ENCODE measurements around the gene BLVRA. TPM values are rescaled to one million over a fixed set of nuclear protein-coding genes. Genes with fewer than 3 reads are reported as not detected.
"Not testable (repeated sequence)": the region's sequence is repeated elsewhere in the genome, so short reads cannot be mapped to it uniquely, and the experiment has no call there.

Gene BLVRA
- total and polyA plus RNA-seq, 2 experiments from 2014 or later = 21.0 to 34.2 TPM

GRCh38 chr7:43771128-43771527 is 12.6 kb downstream of the BLVRA start:
- Histone ChIP-seq H3K27me3 (no peaks in the 10 kb centered on the region), H3K4me1 (ENCODE audit: insufficient read depth) (no peaks in the 10 kb centered on the region), H3K9me3 (ENCODE audit: low read depth) (no peaks in the 10 kb centered on the region), H4K20me1 (ENCODE audit: insufficient read depth, poor library complexity, severe bottlenecking) (no peaks in the 10 kb centered on the region), H2AFZ (no peak overlapping the region), H3K27ac (no peak overlapping the region), H3K4me2 (no peak overlapping the region), H3K36me3 (replicated peaks; ENCODE audit: insufficient read depth, low read depth) (no peaks in the 10 kb centered on the region), H3K4me3 (no peak overlapping the region), H3K9me2 (replicated peaks; ENCODE audit: insufficient read depth) (no peaks in the 10 kb centered on the region), H3K79me2 (no peaks in the 10 kb centered on the region)
- 55% methylated on average over 3 of the region's 3 CpGs for WGBS (ENCODE audit: low lambda C conversion rate, missing lambda C conversion rate)
- TF ChIP-seq EZH2 (IDR thresholded peaks at IDR 0.05; ENCODE audit: borderline replicate concordance) (no peak), CTCF (IDR thresholded peaks at IDR 0.05; ENCODE audit: poor library complexity) (no peak), EZH2phosphoT487 (IDR thresholded peaks at IDR 0.05; ENCODE audit: low read depth, severe bottlenecking, unreplicated experiment) (no peak)
- DNase-seq (ENCODE audit: low spot score) = no peak

GRCh38 chr7:43771573-43771972 is 13.1 kb downstream of the BLVRA start:
- no peak overlapping the region for H2AFZ ChIP-seq
- no peaks in the 10 kb centered on the region for H3K36me3 ChIP-seq (replicated peaks; ENCODE audit: insufficient read depth, low read depth)
- DNase-seq (ENCODE audit: low spot score) = no peak

GRCh38 chr7:43773268-43773667 is 14.8 kb downstream of the BLVRA start:
- not testable (repeated sequence) for H3K4me3 ChIP-seq; H3K27ac ChIP-seq; H3K9me3 ChIP-seq (ENCODE audit: low read depth); H3K4me2 ChIP-seq; H3K4me1 ChIP-seq (ENCODE audit: insufficient read depth); H3K36me3 ChIP-seq (replicated peaks; ENCODE audit: insufficient read depth, low read depth); H3K79me2 ChIP-seq; H4K20me1 ChIP-seq (ENCODE audit: insufficient read depth, poor library complexity, severe bottlenecking); H3K27me3 ChIP-seq; H2AFZ ChIP-seq; DNase-seq (ENCODE audit: low spot score); H3K9me2 ChIP-seq (replicated peaks; ENCODE audit: insufficient read depth)
- 85% methylated on average over 6 of the region's 6 CpGs for WGBS (ENCODE audit: low lambda C conversion rate, missing lambda C conversion rate)

More at GRCh38 chr7:43771573-43771972, 13.1 kb downstream of the BLVRA start:
- Histone ChIP-seq H3K4me1 (ENCODE audit: insufficient read depth) (no peaks in the 10 kb centered on the region), H3K4me2 (no peak overlapping the region), H3K9me3 (ENCODE audit: low read depth) (no peaks in the 10 kb centered on the region), H3K4me3 (no peak overlapping the region), H4K20me1 (ENCODE audit: insufficient read depth, poor library complexity, severe bottlenecking) (no peaks in the 10 kb centered on the region), H3K27ac (no peak overlapping the region), H3K27me3 (no peaks in the 10 kb centered on the region), H3K9me2 (replicated peaks; ENCODE audit: insufficient read depth) (no peaks in the 10 kb centered on the region), H3K79me2 (no peaks in the 10 kb centered on the region)
- no peak for TF ChIP-seq EZH2phosphoT487 (IDR thresholded peaks at IDR 0.05; ENCODE audit: low read depth, severe bottlenecking, unreplicated experiment)
- WGBS (ENCODE audit: low lambda C conversion rate, missing lambda C conversion rate) = 76% methylated on average over 3 of the region's 3 CpGs

GRCh38 chr7:43775255-43775654 is 16.8 kb downstream of the BLVRA start:
- WGBS (ENCODE audit: low lambda C conversion rate, missing lambda C conversion rate) = 100% methylated on average over 2 of the region's 2 CpGs
- not testable (repeated sequence) for H3K27me3 ChIP-seq; H3K4me1 ChIP-seq (ENCODE audit: insufficient read depth); H3K27ac ChIP-seq; H3K4me2 ChIP-seq; H2AFZ ChIP-seq; H3K9me3 ChIP-seq (ENCODE audit: low read depth); H3K9me2 ChIP-seq (replicated peaks; ENCODE audit: insufficient read depth); H3K79me2 ChIP-seq; H3K4me3 ChIP-seq; H4K20me1 ChIP-seq (ENCODE audit: insufficient read depth, poor library complexity, severe bottlenecking); DNase-seq (ENCODE audit: low spot score); H3K36me3 ChIP-seq (replicated peaks; ENCODE audit: insufficient read depth, low read depth)

- not testable (repeated sequence) for DNase-seq (ENCODE audit: low spot score); H3K79me2 ChIP-seq; H3K27me3 ChIP-seq; H3K9me2 ChIP-seq (replicated peaks; ENCODE audit: insufficient read depth); H2AFZ ChIP-seq; H3K9me3 ChIP-seq (ENCODE audit: low read depth); H3K36me3 ChIP-seq (replicated peaks; ENCODE audit: insufficient read depth, low read depth); H3K4me2 ChIP-seq; H4K20me1 ChIP-seq (ENCODE audit: insufficient read depth, poor library complexity, severe bottlenecking); H3K4me3 ChIP-seq; H3K27ac ChIP-seq; H3K4me1 ChIP-seq (ENCODE audit: insufficient read depth)
- 85% methylated on average over 16 of the region's 18 CpGs for WGBS (ENCODE audit: low lambda C conversion rate, missing lambda C conversion rate)
Measured at GRCh38 chr7:43778293-43779044, 20.0 kb downstream of the BLVRA start.

Measured in hepatocyte (in vitro differentiated cells).